BE2C (cell line): ENCODE measurements around the gene IQCH.

Experiments
- DNase-seq: peaks from one replicate; pipeline ENCODE4 v3.0.0-alpha.2; 2020
- H3K27me3 ChIP-seq: fragments of 250-450 bp; sonication (Bioruptor Pico); 2 replicates; pipeline ENCODE4 v1.5.1; 2020; ENCODE audit warnings: mild to moderate bottlenecking
- H3K36me3 ChIP-seq: fragments of 250-450 bp; sonication (Bioruptor Pico); 2 replicates; pipeline ENCODE4 v1.5.1; 2020; ENCODE audit warnings: mild to moderate bottlenecking
- H3K4me1 ChIP-seq: fragments of 250-450 bp; sonication (Bioruptor Pico); 2 replicates; pipeline ENCODE4 v1.5.1; 2020
- H3K4me3 ChIP-seq: 2 replicates; pipeline ENCODE4 v1.5.1; 2011; ENCODE audit warnings: low read depth, low read length
- H3K9me3 ChIP-seq: fragments of 250-450 bp; sonication (Bioruptor Pico); 2 replicates; pipeline ENCODE4 v1.5.1; 2020
- CTCF ChIP-seq: IDR thresholded peaks from 2 replicates; pipeline ENCODE4 v1.5.1; 2012; ENCODE audit warnings: mild to moderate bottlenecking, low read depth, low read length

The IQCH gene

GRCh38 chr15:67401336-67401735 lies 146.8 kb downstream of the IQCH start:
- DNase-seq, result no peak
- H3K27me3 ChIP-seq, result no peaks in the 10 kb centered on the region
- H3K4me3 ChIP-seq, result no peak overlapping the region
- no peaks in the 10 kb centered on the region for H3K9me3 ChIP-seq
- no peak for TF ChIP-seq CTCF
- H3K4me1 ChIP-seq, result no peaks in the 10 kb centered on the region
- no peaks in the 10 kb centered on the region for H3K36me3 ChIP-seq

- no peak overlapping the region for H3K4me3 ChIP-seq
- H3K36me3 ChIP-seq, result no peaks in the 10 kb centered on the region
- H3K4me1 ChIP-seq, result no peaks in the 10 kb centered on the region
- no peak for TF ChIP-seq CTCF
- no peak for DNase-seq
- no peaks in the 10 kb centered on the region for H3K27me3 ChIP-seq
- no peaks in the 10 kb centered on the region for H3K9me3 ChIP-seq
Observed at GRCh38 chr15:67403428-67404154, 149.0 kb downstream of the IQCH start.

- TF ChIP-seq CTCF, result no peak
- Histone ChIP-seq H3K4me1 (no peaks in the 10 kb centered on the region), H3K27me3 (no peaks in the 10 kb centered on the region), H3K9me3 (no peaks in the 10 kb centered on the region), H3K4me3 (no peak overlapping the region), H3K36me3 (no peaks in the 10 kb centered on the region)
- DNase-seq, result no peak
Observed at GRCh38 chr15:67405208-67406191, 150.9 kb downstream of the IQCH start.

- Histone ChIP-seq H3K4me1 (no peaks in the 10 kb centered on the region), H3K36me3 (no peaks in the 10 kb centered on the region), H3K4me3 (no peak overlapping the region), H3K27me3 (no peaks in the 10 kb centered on the region), H3K9me3 (no peaks in the 10 kb centered on the region)
- TF ChIP-seq CTCF, result no peak
- DNase-seq, result no peak
Observed at GRCh38 chr15:67406257-67406861, 151.8 kb downstream of the IQCH start.

- H3K4me3 ChIP-seq, result no peak overlapping the region
- no peaks in the 10 kb centered on the region for H3K27me3 ChIP-seq
- no peaks in the 10 kb centered on the region for H3K9me3 ChIP-seq
- H3K4me1 ChIP-seq, result no peaks in the 10 kb centered on the region
- no peak for DNase-seq
- no peaks in the 10 kb centered on the region for H3K36me3 ChIP-seq
- no peak for TF ChIP-seq CTCF
Observed at GRCh38 chr15:67407786-67408185, 153.2 kb downstream of the IQCH start.

GRCh38 chr15:67409175-67409574 lies 154.6 kb downstream of the IQCH start:
- no peak for TF ChIP-seq CTCF
- H3K36me3 ChIP-seq, result no peaks in the 10 kb centered on the region
- H3K4me1 ChIP-seq, result no peaks in the 10 kb centered on the region
- no peaks in the 10 kb centered on the region for H3K9me3 ChIP-seq
- no peaks in the 10 kb centered on the region for H3K27me3 ChIP-seq
- no peak overlapping the region for H3K4me3 ChIP-seq
- no peak for DNase-seq
